Choroid plexus epithelial cell (primary cell): Measurements from ENCODE around the gene DTX3L.

Experiments
- DNase-seq: peaks from one replicate; pipeline ENCODE4 v3.0.0-alpha.2; 2010; ENCODE audit warnings: low read depth
- H3K4me3 ChIP-seq: 2 replicates; pipeline ENCODE4 v1.5.1; 2011; ENCODE audit warnings: low read depth, mild to moderate bottlenecking, control low read depth, low read length, moderate library complexity
- TF ChIP-seq, protein P1 (sequence below): conservative IDR thresholded peaks from 2 replicates; pipeline ENCODE4 v1.5.1; 2011; ENCODE audit warnings: low read depth, mild to moderate bottlenecking, control low read depth, inconsistent platforms, low read length, moderate library complexity

The DTX3L gene

DNA sequence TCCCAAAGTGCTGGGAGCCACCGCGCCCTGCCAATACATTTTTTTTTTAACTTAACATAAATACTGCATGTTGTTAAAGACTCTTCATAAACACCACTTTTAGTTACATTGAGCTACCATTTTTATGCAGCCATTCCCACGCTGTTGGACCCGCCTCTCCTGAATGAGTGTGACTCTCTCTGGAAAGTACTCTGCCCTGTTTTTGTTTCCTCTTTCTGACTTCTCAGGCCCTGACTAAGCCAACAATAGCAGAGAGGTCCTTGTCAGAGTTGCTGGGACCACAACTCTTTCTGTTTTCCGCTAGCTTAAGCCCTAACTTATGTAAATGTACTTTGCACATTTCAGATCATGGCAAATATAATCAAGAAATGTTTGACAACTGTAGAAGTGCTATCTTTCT lies 48.6 kb downstream of the DTX3L start:
- TF ChIP-seq, protein P1, sequence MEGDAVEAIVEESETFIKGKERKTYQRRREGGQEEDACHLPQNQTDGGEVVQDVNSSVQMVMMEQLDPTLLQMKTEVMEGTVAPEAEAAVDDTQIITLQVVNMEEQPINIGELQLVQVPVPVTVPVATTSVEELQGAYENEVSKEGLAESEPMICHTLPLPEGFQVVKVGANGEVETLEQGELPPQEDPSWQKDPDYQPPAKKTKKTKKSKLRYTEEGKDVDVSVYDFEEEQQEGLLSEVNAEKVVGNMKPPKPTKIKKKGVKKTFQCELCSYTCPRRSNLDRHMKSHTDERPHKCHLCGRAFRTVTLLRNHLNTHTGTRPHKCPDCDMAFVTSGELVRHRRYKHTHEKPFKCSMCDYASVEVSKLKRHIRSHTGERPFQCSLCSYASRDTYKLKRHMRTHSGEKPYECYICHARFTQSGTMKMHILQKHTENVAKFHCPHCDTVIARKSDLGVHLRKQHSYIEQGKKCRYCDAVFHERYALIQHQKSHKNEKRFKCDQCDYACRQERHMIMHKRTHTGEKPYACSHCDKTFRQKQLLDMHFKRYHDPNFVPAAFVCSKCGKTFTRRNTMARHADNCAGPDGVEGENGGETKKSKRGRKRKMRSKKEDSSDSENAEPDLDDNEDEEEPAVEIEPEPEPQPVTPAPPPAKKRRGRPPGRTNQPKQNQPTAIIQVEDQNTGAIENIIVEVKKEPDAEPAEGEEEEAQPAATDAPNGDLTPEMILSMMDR: no peak
- no peak for DNase-seq
- no peak overlapping the region for H3K4me3 ChIP-seq

DNA sequence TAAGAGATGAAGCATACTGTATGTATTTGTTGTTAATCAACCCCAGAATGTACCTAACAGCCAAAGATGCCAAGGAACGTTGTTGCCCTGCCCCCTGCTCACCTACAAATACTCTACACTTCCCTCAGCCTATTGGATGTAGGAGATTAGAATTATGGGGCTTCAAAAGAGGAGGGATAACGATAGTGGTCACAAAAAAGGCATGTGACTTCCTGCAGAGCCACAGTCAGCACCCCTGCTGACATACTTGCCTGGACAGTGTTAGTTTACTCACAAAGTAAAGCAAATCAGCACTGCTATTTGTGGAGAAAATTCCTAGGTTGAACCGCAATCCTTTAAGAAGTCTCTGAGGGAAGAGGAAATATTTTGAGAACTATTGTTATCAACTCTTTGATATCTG lies 51.2 kb downstream of the DTX3L start:
- DNase-seq: peak; percentile 56
- TF ChIP-seq, protein P1: no peak
- H3K4me3 ChIP-seq: no peak overlapping the region

DNA sequence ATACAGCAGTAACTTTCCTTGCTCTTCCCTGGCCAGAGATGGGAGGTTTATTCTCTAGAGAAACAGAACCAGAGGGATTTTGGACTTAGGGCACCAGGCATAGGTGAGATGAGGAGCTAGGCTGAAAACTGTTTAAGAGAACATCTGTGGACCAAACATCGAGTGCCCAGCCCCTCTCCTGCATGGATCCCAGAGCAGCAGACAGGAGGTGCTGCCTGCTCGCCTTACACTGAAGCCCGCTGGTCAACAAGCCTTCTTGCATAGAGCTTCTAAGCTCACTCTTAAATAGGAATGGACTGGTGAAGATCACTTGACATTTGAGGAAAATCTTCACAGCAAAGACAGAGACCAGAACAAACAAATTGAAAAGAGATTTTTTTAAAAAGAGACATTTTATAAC lies 54.5 kb downstream of the DTX3L start:
- DNase-seq: no peak
- TF ChIP-seq, protein P1: peak; percentile 11
- no peak overlapping the region for H3K4me3 ChIP-seq

DNA sequence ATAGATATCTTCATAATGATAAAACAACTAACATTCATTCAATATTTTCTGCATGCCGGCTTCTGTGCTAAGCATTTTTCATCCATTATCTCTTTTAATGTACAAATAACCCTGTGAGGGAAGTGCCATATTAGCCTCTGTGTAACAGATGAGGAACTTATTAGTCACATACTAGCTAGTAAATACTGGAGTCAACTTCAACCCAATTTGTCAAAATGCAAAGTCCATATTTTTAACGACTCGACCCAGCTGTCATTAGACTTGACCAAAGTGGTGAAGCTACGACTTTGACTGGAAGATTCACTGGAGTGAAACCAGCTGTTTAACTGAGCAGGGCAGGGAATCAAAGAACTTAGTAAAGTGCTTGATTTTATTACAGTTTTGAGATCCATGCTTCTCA lies 54.9 kb downstream of the DTX3L start:
- TF ChIP-seq, protein P1: no peak
- DNase-seq: no peak
- no peak overlapping the region for H3K4me3 ChIP-seq

DNA sequence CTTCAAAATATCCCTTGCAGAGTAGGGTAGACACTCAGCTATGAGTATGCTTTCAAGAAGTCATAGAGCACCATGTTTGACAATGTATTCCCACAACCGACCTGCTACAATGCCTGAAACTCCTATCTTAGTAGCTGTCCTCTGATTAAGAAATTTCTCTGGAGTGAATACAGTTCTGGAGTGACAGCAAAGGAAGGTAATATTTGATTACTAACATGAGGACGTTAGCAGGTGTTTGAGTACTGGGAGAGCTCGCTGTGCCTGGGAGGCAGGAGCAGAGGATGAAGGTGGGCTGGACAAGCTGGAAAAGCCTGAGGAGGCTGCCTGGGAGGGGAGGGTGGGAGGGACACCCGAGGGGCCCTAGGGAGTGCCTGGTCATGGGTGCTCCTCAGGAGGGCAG lies 56.3 kb downstream of the DTX3L start:
- TF ChIP-seq, protein P1: no peak
- no peak overlapping the region for H3K4me3 ChIP-seq
- DNase-seq: no peak

DNA sequence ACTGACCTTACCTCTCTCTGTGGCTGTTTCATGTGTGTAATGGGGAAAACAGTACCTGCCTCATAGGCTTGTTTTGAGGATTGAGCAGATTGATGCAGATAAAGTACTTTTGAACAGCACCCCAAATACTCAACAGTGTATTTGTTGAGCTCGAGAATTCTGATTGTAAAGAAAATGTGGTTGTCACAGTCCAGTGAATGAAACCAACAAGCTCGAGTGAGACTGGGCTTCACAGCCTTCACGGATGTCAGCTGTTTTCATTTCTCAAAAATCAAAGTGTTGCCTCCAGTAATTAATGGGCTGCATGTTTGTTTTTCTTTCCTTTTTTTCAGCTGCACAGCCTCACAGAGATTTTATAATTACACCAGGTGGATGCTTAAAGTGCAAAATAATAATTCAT lies 57.0 kb downstream of the DTX3L start:
- no peak for DNase-seq
- H3K4me3 ChIP-seq: no peak overlapping the region
- TF ChIP-seq, protein P1: no peak

DNA sequence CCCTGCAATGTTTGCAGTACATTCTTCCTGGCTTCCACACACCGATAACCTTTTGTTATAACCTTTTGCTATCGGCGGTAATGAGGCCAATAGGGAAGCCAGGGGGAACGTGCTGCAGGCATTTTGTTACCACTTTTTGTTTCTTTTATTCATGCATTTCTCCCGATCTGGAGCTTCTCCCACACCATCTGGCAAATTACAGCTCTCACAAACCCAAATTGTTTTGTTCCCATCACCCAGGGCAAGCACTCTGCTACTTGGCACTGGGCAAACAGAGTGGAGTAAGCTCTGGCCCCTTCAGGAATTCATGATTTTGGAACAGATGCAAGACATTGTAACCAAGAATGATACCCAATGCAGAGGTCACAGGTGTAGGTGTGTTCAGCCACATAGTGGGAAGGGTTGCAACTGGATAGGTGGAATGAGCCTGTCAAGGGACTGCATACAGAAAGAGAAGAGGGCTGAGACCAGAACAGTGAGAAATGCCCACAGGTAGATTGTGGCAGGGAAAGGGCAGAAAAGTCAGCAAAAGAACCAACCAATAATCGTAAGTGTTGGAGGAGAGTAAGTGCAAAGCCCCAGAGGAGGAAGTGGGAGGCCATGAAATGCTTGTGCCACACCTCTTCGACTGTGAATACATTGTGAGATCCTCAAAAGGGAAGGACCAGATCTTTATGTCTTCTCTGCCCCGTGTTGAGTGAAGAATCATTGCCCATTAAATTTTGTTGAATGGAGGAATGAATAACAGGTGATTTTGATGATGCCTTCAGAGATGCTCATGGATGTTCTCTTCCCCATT lies 59.1 kb downstream of the DTX3L start:
- DNase-seq: no peak
- H3K4me3 ChIP-seq: no peak overlapping the region
- TF ChIP-seq, protein P1: no peak
